LoVo (cell line): ENCODE measurements around the gene CALHM2.

ENCODE experiments used
- DNase-seq: peaks from one replicate; pipeline ENCODE4 v3.0.0-alpha.2; 2016; ENCODE audit warnings: low spot score

CALHM2 gene

GRCh38 chr10:103476046-103476768 lies 24.0 kb upstream of the CALHM2 start:
- no peak for DNase-seq

DNA sequence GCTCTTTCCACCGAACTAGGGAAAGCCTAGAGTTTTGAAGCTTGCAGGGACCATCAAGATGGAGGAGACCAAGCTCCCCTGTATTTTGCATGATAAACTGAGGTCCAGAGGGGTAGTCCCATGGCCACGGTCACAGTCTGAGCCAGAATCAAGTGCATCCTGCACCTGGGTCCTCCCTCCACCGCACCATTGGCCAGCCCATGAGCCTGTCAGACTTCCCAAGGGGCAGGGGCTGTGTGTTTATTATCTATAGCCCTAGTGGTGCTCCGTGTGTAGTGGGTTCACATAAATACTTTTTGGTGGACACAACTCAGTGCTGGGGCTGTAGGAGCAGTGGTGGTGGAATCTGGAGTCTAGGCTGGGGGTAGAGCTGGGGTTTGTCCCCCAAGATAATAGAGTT lies 23.3 kb upstream of the CALHM2 start:
- DNase-seq: no peak

GRCh38 chr10:103474077-103474476 lies 21.9 kb upstream of the CALHM2 start:
- DNase-seq: no peak

- no peak for DNase-seq
Measured at GRCh38 chr10:103473261-103473671, 21.1 kb upstream of the CALHM2 start.

- DNase-seq: no peak
Measured at GRCh38 chr10:103472005-103472404, 19.8 kb upstream of the CALHM2 start.

DNA sequence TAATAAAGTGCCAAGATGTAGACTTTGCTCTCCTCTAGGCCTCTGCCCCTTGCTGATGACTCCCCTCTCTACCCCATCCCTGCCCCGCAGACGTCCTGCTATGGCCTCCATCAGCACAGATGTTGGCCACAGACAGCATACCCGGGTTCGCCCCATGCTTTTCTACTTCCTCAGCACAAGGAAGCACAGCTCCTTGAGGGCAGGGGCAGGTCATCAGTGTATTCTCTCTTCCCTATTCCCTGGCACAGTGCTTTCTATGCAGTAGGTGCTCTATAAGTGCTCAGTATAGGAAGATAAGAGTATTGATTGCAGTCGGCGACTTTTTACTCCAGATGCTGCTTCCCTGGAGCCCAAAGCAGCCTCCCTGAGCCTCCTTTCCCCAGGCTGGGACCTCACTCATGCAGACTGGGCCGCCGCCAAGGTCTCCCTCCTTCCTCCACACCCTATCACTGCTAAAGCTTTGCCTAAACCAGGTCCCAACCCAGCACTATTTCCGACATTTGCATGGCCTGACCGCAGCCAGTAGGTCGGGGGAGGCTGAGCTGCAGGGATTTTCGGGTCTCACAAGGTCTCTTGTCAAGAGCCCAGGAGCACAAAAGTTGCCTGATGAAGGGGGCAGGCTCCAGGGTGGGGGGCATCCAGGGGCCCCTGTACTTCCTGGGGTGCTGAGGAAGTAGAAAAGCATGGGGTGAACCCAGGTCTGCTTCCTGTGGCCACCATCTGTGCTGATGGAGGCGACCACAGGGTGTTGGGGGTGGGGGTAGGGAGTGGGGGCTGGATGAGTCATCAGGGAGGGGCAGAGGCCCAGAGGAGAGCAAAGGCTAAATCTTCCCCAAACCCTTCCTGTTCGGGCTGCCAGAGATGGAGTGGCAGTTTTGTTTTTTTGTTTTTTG lies 18.8 kb upstream of the CALHM2 start:
- DNase-seq: peak; percentile 28

DNA sequence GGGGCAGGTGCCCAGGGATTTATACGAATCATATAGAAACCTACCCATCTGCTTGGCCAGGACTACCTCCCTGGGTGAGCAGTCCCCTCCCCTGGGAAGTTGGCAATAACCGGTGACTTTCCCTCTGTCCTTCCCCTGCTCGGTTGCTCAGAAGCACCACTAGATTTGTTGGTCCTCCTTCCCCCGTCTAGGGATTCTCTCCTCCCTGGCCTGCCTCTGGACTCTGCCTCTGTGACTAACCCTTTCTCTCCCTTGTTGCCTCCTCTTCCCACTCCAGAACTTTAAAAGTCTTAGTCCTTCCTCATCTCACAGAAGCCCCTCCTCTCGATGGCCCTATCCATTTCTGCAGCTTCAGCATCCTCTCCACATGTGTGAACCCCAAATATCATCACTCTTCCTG lies 17.0 kb upstream of the CALHM2 start:
- no peak for DNase-seq

- DNase-seq: no peak
Measured at GRCh38 chr10:103467406-103467805, 15.2 kb upstream of the CALHM2 start.

DNA sequence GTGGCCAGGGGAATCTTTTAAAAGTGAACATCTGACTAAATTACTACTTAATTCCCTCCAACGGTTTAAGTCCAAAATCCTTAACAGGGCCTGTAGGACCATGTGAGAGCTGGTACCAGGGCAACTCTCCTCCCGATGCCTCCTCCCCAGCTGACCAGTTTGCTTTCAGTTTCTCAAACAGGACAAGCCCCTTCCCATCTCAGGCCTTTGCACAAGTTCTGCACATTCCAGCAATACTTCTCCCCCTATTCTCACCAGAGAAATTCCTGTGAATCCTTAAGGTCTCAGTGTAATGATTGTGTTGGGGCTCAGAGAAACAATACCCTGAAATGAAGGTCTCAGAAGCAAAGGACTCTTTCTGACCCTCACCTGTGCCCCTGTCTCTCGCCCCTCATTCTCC lies 14.6 kb upstream of the CALHM2 start:
- DNase-seq: no peak

DNA sequence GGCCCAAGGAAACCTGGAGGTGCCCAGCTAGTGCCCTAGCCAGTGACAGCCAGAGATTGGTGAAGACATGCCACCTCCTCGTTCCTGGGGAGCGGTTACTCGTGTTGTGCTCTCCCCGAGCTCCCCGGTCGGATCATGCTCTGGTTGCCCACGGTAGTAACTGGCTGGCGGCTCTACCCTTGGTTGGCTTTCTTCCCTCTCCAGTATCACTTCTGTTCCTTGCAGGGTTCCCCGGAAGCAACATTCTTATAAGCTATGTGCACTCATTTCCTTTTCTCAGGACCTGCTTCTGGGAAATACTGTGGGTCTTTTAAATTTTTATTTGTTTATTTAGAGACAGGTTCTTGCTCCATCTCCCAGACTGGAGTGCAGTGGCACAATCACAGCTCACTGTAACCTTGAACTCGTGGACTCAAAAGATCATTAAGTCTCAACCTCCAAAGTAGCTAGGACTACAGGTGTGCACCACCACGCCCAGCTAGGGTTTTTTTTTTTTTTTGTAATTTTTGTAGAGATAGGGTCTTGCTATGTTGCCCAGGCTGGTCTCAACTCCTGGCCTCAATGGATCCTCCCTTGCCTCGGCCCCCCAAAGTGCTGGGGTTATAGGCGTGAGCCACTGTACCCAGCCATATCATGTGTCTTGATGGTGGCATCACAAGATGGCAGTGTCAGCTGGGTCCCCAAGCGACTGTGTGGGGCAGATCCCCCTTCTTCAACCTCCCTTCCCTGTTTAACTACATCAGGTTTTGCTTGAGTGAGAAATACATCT lies 13.4 kb upstream of the CALHM2 start:
- DNase-seq: no peak

- no peak for DNase-seq
Measured at GRCh38 chr10:103463499-103463898, 11.3 kb upstream of the CALHM2 start.

- DNase-seq: no peak
Measured at GRCh38 chr10:103459615-103460014, 7.4 kb upstream of the CALHM2 start.

DNA sequence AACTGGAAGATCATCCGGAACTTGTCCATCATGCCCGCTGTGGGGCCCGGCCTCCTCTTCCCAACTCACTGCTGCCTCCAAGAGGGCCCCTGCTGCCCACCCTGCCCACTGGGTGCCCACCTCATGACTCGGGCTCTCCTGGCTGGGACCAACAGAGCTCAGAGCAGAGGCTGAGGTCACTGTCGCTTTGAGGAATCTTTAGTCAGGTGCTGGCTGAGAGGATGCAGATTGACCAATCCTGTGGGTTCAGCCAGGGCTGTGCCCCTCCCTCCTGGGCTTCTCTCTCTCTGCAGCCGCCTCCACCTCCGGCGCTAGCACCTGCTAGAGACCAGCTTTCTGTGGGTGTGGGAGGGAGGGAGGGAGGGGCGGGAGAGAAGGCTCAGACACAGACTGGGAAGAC lies 6.5 kb upstream of the CALHM2 start, which contains the start of gene CALHM1:
CALHM1 (minus strand) TSS at position 181 of the 400 bp plus-strand sequence; CDS start at position 32, 149 bp downstream.
- no peak for DNase-seq

GRCh38 chr10:103457896-103458583 lies 5.9 kb upstream of the CALHM2 start:
- DNase-seq: no peak

- DNase-seq: no peak
Measured at GRCh38 chr10:103457176-103457712, 5.1 kb upstream of the CALHM2 start.

DNA sequence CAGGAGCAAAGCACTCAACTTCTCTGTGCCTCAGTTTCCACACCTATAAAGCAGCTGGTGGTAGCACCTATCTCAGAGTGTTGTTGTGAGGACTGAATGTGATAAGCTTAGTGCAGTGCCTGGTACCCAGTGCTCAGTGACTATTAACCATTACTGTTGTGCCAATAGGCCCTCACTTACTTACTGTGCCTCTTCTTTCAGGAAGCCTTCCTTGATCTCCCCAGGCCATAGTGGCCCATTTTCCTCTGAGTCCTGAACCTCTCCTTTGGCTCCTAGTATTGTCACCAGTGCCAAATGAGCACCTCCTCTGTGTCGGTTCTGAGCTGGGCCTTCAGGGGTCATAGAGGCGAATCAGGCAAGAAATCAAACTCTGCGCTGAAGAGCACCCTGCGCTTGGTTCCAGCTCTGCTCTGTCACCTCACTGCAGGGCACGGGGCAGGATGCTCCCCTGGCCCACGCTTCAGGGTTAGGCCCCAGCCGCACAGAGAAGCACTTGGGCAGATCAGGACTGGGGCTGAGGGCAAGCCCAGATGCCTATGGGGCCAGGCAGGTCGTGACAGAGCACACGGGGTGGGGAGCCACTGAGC lies 4.0 kb upstream of the CALHM2 start:
- DNase-seq: no peak

- DNase-seq: no peak
Measured at GRCh38 chr10:103455235-103455634, 3.1 kb upstream of the CALHM2 start.

GRCh38 chr10:103454026-103454425 lies 1.9 kb upstream of the CALHM2 start:
- no peak for DNase-seq

GRCh38 chr10:103452506-103453230 lies 498 bp upstream of the CALHM2 start:
- DNase-seq: no peak

GRCh38 chr10:103451091-103451813 lies 918 bp downstream of the CALHM2 start:
- DNase-seq: peak; percentile 28
